ENCODE measurements around the gene MAPK10. TPM values are rescaled to one million over a fixed set of nuclear protein-coding genes. Genes with fewer than 3 reads are reported as not detected.

The MAPK10 gene
- total RNA-seq, 2 donors from 2014 or later: 0.87 to 0.95 TPM

- H3K4me1 Mint-ChIP-seq: no peaks in the 10 kb centered on the region
- H3K27me3 Mint-ChIP-seq: no peaks in the 10 kb centered on the region
- H3K4me3 Mint-ChIP-seq: no peak overlapping the region
- H3K27ac Mint-ChIP-seq: no peak overlapping the region
- no peaks in the 10 kb centered on the region for H3K36me3 Mint-ChIP-seq (ENCODE audit: low read depth)
- no peaks in the 10 kb centered on the region for H3K9me3 Mint-ChIP-seq
- ATAC-seq (replicated peaks): no peak
Observed at GRCh38 chr4:86019906-86020305, 339.9 kb downstream of the MAPK10 start.

- no peaks in the 10 kb centered on the region for H3K36me3 Mint-ChIP-seq (ENCODE audit: low read depth)
- no peaks in the 10 kb centered on the region for H3K27me3 Mint-ChIP-seq
- no peaks in the 10 kb centered on the region for H3K4me1 Mint-ChIP-seq
- no peak overlapping the region for H3K4me3 Mint-ChIP-seq
- no peak for ATAC-seq (replicated peaks)
- H3K27ac Mint-ChIP-seq: no peak overlapping the region
- H3K9me3 Mint-ChIP-seq: no peaks in the 10 kb centered on the region
Observed at GRCh38 chr4:86019362-86019761, 340.5 kb downstream of the MAPK10 start.

- no peaks in the 10 kb centered on the region for H3K4me1 Mint-ChIP-seq
Observed at GRCh38 chr4:86015412-86016350, 344.2 kb downstream of the MAPK10 start.

GRCh38 chr4:86014599-86014998, 345.3 kb downstream of the MAPK10 start:
- Mint-ChIP-seq H3K4me1 (no peaks in the 10 kb centered on the region), H3K27me3 (no peaks in the 10 kb centered on the region), H3K4me3 (no peak overlapping the region), H3K9me3 (no peaks in the 10 kb centered on the region), H3K27ac (no peak overlapping the region), H3K36me3 (ENCODE audit: low read depth) (no peaks in the 10 kb centered on the region)
- no peak for ATAC-seq (replicated peaks)

More at GRCh38 chr4:86015412-86016350, 344.2 kb downstream of the MAPK10 start:
- H3K36me3 Mint-ChIP-seq (ENCODE audit: low read depth): no peaks in the 10 kb centered on the region
- no peak overlapping the region for H3K4me3 Mint-ChIP-seq
- no peak for ATAC-seq (replicated peaks)
- no peaks in the 10 kb centered on the region for H3K9me3 Mint-ChIP-seq
- H3K27me3 Mint-ChIP-seq: no peaks in the 10 kb centered on the region
- no peak overlapping the region for H3K27ac Mint-ChIP-seq

DNA sequence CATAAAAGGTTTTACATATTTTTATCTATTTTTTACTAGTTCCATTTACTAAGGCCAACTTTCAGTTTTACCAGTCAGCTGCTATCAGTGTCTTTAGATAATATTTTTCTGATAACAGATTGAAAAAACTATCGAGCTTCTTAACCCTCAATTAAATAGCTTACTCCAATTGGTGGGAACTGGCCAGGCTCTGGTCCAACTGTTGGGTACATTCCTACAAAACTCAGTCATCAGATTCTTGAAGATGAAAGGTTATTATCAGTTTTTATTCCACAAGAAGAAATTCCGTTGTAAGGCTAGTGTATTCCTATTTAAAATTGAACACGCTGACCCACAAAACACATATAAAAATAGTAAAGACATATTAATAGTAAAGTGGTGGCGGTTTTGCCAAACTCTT, 346.2 kb downstream of the MAPK10 start:
- H3K4me1 Mint-ChIP-seq: no peaks in the 10 kb centered on the region
- no peaks in the 10 kb centered on the region for H3K27me3 Mint-ChIP-seq
- no peaks in the 10 kb centered on the region for H3K36me3 Mint-ChIP-seq (ENCODE audit: low read depth)
- no peak for ATAC-seq (replicated peaks)
- H3K27ac Mint-ChIP-seq: no peak overlapping the region
- no peak overlapping the region for H3K4me3 Mint-ChIP-seq
- no peaks in the 10 kb centered on the region for H3K9me3 Mint-ChIP-seq

DNA sequence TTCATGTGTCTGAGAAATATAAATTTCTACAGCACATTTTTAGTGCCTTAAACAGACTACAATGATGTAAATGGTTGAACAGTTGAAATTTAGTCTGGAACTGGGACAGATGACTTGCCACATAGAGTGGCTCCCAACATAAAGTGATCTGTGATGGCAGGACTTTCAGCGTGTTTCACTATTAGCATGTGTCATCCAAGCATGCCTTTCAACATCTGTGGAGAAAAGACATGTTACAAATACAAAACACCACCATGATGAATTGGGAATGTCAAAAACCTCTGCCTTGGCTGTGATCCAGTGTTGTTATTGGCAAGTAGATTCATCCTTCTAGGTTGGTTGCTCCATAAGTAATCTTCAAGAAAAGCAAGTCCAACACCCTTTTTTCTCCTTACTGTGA, 348.7 kb downstream of the MAPK10 start:
- Mint-ChIP-seq H3K27ac (no peak overlapping the region), H3K4me3 (no peak overlapping the region), H3K9me3 (no peaks in the 10 kb centered on the region), H3K4me1 (no peaks in the 10 kb centered on the region), H3K36me3 (ENCODE audit: low read depth) (no peaks in the 10 kb centered on the region), H3K27me3 (no peaks in the 10 kb centered on the region)
- ATAC-seq (replicated peaks): no peak

- ATAC-seq (replicated peaks): no peak
- Mint-ChIP-seq H3K36me3 (ENCODE audit: low read depth) (no peaks in the 10 kb centered on the region), H3K4me1 (no peaks in the 10 kb centered on the region), H3K4me3 (no peak overlapping the region), H3K27me3 (no peaks in the 10 kb centered on the region), H3K9me3 (peaks cover 5% of the 10 kb centered on the region), H3K27ac (no peak overlapping the region)
Observed at GRCh38 chr4:86007042-86007441, 352.8 kb downstream of the MAPK10 start.

GRCh38 chr4:86006057-86006456, 353.8 kb downstream of the MAPK10 start:
- ATAC-seq (replicated peaks): no peak
- no peaks in the 10 kb centered on the region for H3K36me3 Mint-ChIP-seq (ENCODE audit: low read depth)
- H3K4me1 Mint-ChIP-seq: no peaks in the 10 kb centered on the region
- H3K27me3 Mint-ChIP-seq: no peaks in the 10 kb centered on the region
- H3K27ac Mint-ChIP-seq: no peak overlapping the region
- H3K4me3 Mint-ChIP-seq: no peak overlapping the region
- peaks cover 5% of the 10 kb centered on the region for H3K9me3 Mint-ChIP-seq

GRCh38 chr4:86004030-86004429, 355.8 kb downstream of the MAPK10 start:
- no peak for ATAC-seq (replicated peaks)
- Mint-ChIP-seq H3K27ac (no peak overlapping the region), H3K4me3 (no peak overlapping the region), H3K9me3 (peaks cover 5% of the 10 kb centered on the region), H3K27me3 (no peaks in the 10 kb centered on the region), H3K4me1 (no peaks in the 10 kb centered on the region), H3K36me3 (ENCODE audit: low read depth) (no peaks in the 10 kb centered on the region)

DNA sequence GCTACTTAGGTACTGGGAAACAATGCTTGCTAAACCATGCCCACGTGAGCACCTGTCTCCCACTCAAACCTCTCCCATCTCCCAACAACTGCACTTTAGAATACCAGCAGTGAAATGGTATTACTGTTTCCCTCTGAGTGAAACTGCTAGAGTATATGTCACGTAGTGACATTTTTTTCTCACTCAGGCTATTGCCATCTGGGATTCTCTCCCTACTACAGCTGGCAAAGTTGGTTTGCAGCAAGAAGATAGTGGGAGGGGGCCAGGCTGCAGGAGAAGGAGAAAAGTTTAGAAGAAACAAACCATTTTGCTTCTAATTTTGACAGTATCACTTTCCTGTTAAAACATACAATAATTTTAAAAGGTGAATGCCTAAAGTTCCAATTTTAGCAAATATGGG, 358.3 kb downstream of the MAPK10 start:
- H3K9me3 Mint-ChIP-seq: peaks cover 5% of the 10 kb centered on the region
- no peaks in the 10 kb centered on the region for H3K36me3 Mint-ChIP-seq (ENCODE audit: low read depth)
- ATAC-seq (replicated peaks): no peak
- H3K27ac Mint-ChIP-seq: no peak overlapping the region
- H3K27me3 Mint-ChIP-seq: no peaks in the 10 kb centered on the region
- H3K4me1 Mint-ChIP-seq: no peaks in the 10 kb centered on the region
- H3K4me3 Mint-ChIP-seq: no peak overlapping the region

- no peaks in the 10 kb centered on the region for H3K27me3 Mint-ChIP-seq
- ATAC-seq (replicated peaks): peak; percentile 24
- no peak overlapping the region for H3K27ac Mint-ChIP-seq
- no peak overlapping the region for H3K4me3 Mint-ChIP-seq
- no peaks in the 10 kb centered on the region for H3K4me1 Mint-ChIP-seq
- H3K36me3 Mint-ChIP-seq (ENCODE audit: low read depth): no peaks in the 10 kb centered on the region
- no peaks in the 10 kb centered on the region for H3K9me3 Mint-ChIP-seq
Observed at GRCh38 chr4:85995361-85995760, 364.5 kb downstream of the MAPK10 start.

GRCh38 chr4:85994576-85994975, 365.3 kb downstream of the MAPK10 start:
- Mint-ChIP-seq H3K36me3 (ENCODE audit: low read depth) (no peaks in the 10 kb centered on the region), H3K9me3 (no peaks in the 10 kb centered on the region), H3K4me3 (no peak overlapping the region), H3K4me1 (no peaks in the 10 kb centered on the region), H3K27me3 (no peaks in the 10 kb centered on the region), H3K27ac (no peak overlapping the region)
- no peak for ATAC-seq (replicated peaks)

DNA sequence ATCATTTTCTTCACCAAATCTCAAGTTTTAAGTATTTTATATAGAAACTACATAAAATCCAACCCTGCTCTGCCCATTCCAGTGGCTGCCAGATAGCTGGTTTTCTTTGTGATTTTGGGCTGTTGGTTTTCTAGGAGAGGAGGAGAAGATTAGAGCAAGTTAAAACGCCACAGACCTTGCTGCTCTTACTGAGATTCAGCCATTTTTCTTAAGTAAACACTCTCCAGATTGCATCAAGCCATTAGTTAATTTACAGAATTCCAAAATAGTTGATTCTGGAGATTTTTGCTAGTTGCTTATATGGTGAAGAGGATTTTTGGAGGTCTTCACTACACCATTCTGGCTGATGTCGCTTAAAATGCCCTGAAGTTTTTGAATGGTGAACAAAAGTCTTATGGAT, 366.2 kb downstream of the MAPK10 start:
- Mint-ChIP-seq H3K9me3 (no peaks in the 10 kb centered on the region), H3K4me1 (no peaks in the 10 kb centered on the region), H3K27ac (no peak overlapping the region), H3K36me3 (ENCODE audit: low read depth) (no peaks in the 10 kb centered on the region), H3K27me3 (no peaks in the 10 kb centered on the region), H3K4me3 (no peak overlapping the region)
- no peak for ATAC-seq (replicated peaks)

- H3K27me3 Mint-ChIP-seq: peaks cover 3% of the 10 kb centered on the region
- no peak for ATAC-seq (replicated peaks)
- no peak overlapping the region for H3K4me3 Mint-ChIP-seq
- no peaks in the 10 kb centered on the region for H3K4me1 Mint-ChIP-seq
- no peaks in the 10 kb centered on the region for H3K36me3 Mint-ChIP-seq (ENCODE audit: low read depth)
- H3K9me3 Mint-ChIP-seq: no peaks in the 10 kb centered on the region
- H3K27ac Mint-ChIP-seq: no peak overlapping the region
Observed at GRCh38 chr4:85986266-85986665, 373.6 kb downstream of the MAPK10 start.

GRCh38 chr4:85979276-85979675, 380.6 kb downstream of the MAPK10 start:
- no peak for ATAC-seq (replicated peaks)
- Mint-ChIP-seq H3K27ac (no peak overlapping the region), H3K9me3 (no peaks in the 10 kb centered on the region), H3K27me3 (peaks cover 3% of the 10 kb centered on the region), H3K36me3 (ENCODE audit: low read depth) (no peaks in the 10 kb centered on the region), H3K4me1 (no peaks in the 10 kb centered on the region), H3K4me3 (no peak overlapping the region)

Data from activated T-helper 17 cell treated with anti-CD3 and anti-CD28 coated beads, Interleukin-2, amount 50 U/mL, for 72 hours (primary cell).